GM19395 (cell line): ENCODE measurements around the gene GOLPH3.
"Not testable (repeated sequence)": the region's sequence is repeated elsewhere in the genome, so short reads cannot be mapped to it uniquely, and the experiment has no call there.

Experiments
- ATAC-seq: cut with Tn5 transposase; IDR thresholded peaks from one replicate; pipeline ENCODE4 v1.9.1; 2021; ENCODE audit warnings: mild to moderate bottlenecking, moderate library complexity; ENCODE audit not compliant: unreplicated experiment

Gene GOLPH3

GRCh38 chr5:32172186-32172911 lies 1.8 kb downstream of the GOLPH3 start:
- ATAC-seq, result not testable (repeated sequence)

- no peak for ATAC-seq
Observed at GRCh38 chr5:32170303-32171151, 3.6 kb downstream of the GOLPH3 start.

- no peak for ATAC-seq
Observed at GRCh38 chr5:32168460-32169033, 5.6 kb downstream of the GOLPH3 start.

- ATAC-seq, result no peak
Observed at GRCh38 chr5:32165597-32165996, 8.5 kb downstream of the GOLPH3 start.

GRCh38 chr5:32163785-32164184 lies 10.3 kb downstream of the GOLPH3 start:
- ATAC-seq, result peak; percentile 52

GRCh38 chr5:32163053-32163452 lies 11.1 kb downstream of the GOLPH3 start:
- no peak for ATAC-seq

- no peak for ATAC-seq
Observed at GRCh38 chr5:32160228-32160627, 13.9 kb downstream of the GOLPH3 start.

GRCh38 chr5:32159328-32160072 lies 14.6 kb downstream of the GOLPH3 start:
- ATAC-seq, result no peak

- no peak for ATAC-seq
Observed at GRCh38 chr5:32158679-32158975, 15.5 kb downstream of the GOLPH3 start.

GRCh38 chr5:32157078-32157477 lies 17.0 kb downstream of the GOLPH3 start:
- ATAC-seq, result no peak

GRCh38 chr5:32156635-32157034 lies 17.5 kb downstream of the GOLPH3 start:
- no peak for ATAC-seq

GRCh38 chr5:32155211-32155610 lies 18.9 kb downstream of the GOLPH3 start:
- ATAC-seq, result no peak

- no peak for ATAC-seq
Observed at GRCh38 chr5:32153723-32154122, 20.4 kb downstream of the GOLPH3 start.

GRCh38 chr5:32151198-32151597 lies 22.9 kb downstream of the GOLPH3 start:
- ATAC-seq, result no peak

- no peak for ATAC-seq
Observed at GRCh38 chr5:32150366-32150765, 23.8 kb downstream of the GOLPH3 start.

- no peak for ATAC-seq
Observed at GRCh38 chr5:32147959-32148358, 26.2 kb downstream of the GOLPH3 start.

GRCh38 chr5:32147236-32147635 lies 26.9 kb downstream of the GOLPH3 start:
- no peak for ATAC-seq

GRCh38 chr5:32145378-32145777 lies 28.7 kb downstream of the GOLPH3 start:
- ATAC-seq, result no peak

- ATAC-seq, result no peak
Observed at GRCh38 chr5:32144378-32145207, 29.5 kb downstream of the GOLPH3 start.

GRCh38 chr5:32143617-32144377 lies 30.3 kb downstream of the GOLPH3 start:
- no peak for ATAC-seq
